ENCODE data around the gene RANBP17. TPM values are rescaled to one million over a fixed set of nuclear protein-coding genes. Genes with fewer than 3 reads are reported as not detected.

RANBP17 gene
- total and polyA plus RNA-seq, 8 donors: 3.5 to 11.3 (median 7.9) TPM

- TF ChIP-seq CTCF (IDR thresholded peaks at IDR 0.05): no peak
- no peak overlapping the region for H3K4me3 ChIP-seq
- no peaks in the 10 kb centered on the region for H3K36me3 ChIP-seq
- no peak overlapping the region for H3K27ac ChIP-seq
- no peak for FAIRE-seq
- intact Hi-C loops (cut with DNase I): no loop called here
- H3K9me3 ChIP-seq: no peaks in the 10 kb centered on the region
- no peaks in the 10 kb centered on the region for H3K27me3 ChIP-seq
- no peak for ATAC-seq
- no peaks in the 10 kb centered on the region for H3K4me1 ChIP-seq
- WGBS, 2 donors: 98 to 100% methylated on average over 3 of the region's 3 CpGs
- DNase-seq: no peak
Measured at GRCh38 chr5:171271798-171272197, 410.0 kb downstream of the RANBP17 start.

GRCh38 chr5:171272996-171273970 is 411.5 kb downstream of the RANBP17 start:
- Histone ChIP-seq H3K4me1 (no peaks in the 10 kb centered on the region), H3K36me3 (no peaks in the 10 kb centered on the region), H3K27me3 (no peaks in the 10 kb centered on the region), H3K4me3 (no peak overlapping the region), H3K9me3 (no peaks in the 10 kb centered on the region), H3K27ac (no peak overlapping the region)
- no peak for ATAC-seq
- WGBS, 2 donors: 88 to 89% methylated on average over 2 of the region's 2 CpGs
- intact Hi-C loops (cut with DNase I): no loop called here
- TF ChIP-seq CTCF (IDR thresholded peaks at IDR 0.05): no peak
- FAIRE-seq: no peak
- DNase-seq: no peak

GRCh38 chr5:171275841-171276544 is 414.2 kb downstream of the RANBP17 start:
- Histone ChIP-seq H3K4me1 (no peaks in the 10 kb centered on the region), H3K36me3 (no peaks in the 10 kb centered on the region), H3K4me3 (no peak overlapping the region), H3K27me3 (no peaks in the 10 kb centered on the region), H3K9me3 (no peaks in the 10 kb centered on the region), H3K27ac (no peak overlapping the region)
- no peak for ATAC-seq
- TF ChIP-seq CTCF (IDR thresholded peaks at IDR 0.05): no peak
- no peak for DNase-seq
- intact Hi-C loops (cut with DNase I): no loop called here
- FAIRE-seq: no peak
- 82 to 88% methylated on average over 5 of the region's 5 CpGs for WGBS, 2 donors

- FAIRE-seq: no peak
- no peak for TF ChIP-seq CTCF (IDR thresholded peaks at IDR 0.05)
- WGBS, 2 donors: 86 to 89% methylated on average over 7 of the region's 7 CpGs
Measured at GRCh38 chr5:171283753-171284152, 421.9 kb downstream of the RANBP17 start.

More at GRCh38 chr5:171283753-171284152, 421.9 kb downstream of the RANBP17 start:
- DNase-seq (no peak), ATAC-seq (no peak)
- H3K4me3 ChIP-seq: no peak overlapping the region
- intact Hi-C loops (cut with DNase I): no loop called here
- no peaks in the 10 kb centered on the region for H3K4me1 ChIP-seq
- no peak overlapping the region for H3K27ac ChIP-seq
- no peaks in the 10 kb centered on the region for H3K27me3 ChIP-seq
- H3K36me3 ChIP-seq: no peaks in the 10 kb centered on the region
- H3K9me3 ChIP-seq: no peaks in the 10 kb centered on the region

Data from pancreas (tissue), 10 donors.